ENCODE measurements around the gene RETSAT. TPM values are rescaled to one million over a fixed set of nuclear protein-coding genes. Genes with fewer than 3 reads are reported as not detected.

Gene RETSAT
- total and polyA plus RNA-seq, 2 of the 13 experiments (the other 11 are each of a cell fraction or from before 2014, with no cell fraction given), result 46.7 to 61.0 TPM

DNA sequence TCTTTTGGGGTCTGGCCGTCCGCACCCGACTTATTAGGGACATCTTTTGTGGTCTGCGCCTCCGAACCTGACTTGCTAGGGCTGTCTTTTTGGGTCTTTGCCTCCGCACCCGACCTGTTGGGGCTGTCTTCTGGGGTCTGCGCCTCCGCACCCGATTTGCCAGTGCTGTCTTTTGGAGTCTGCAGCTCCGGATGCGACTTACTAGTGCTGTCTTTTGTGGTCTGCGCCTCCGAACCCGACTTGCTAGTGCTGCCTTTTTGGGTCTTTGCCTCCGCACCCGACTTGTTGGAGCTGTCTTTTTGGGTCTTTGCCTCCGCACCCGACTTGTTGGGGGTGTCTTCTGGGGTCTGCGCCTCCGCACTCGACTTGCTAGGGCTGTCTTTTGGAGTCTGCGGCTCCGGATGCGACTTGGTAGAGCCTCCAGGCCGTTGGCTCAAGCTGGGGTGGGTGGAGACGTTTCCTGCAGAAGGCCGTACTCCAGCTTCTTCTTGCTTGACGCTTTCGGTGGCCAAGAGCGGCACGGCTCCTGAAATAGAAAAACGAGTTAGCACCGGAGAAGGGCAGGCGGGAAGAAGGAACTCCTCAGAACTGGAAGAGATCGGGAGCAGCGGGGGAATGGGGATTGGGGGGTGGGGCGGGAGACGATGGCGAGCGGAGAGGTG lies 27.0 kb downstream of the RETSAT start:
- ATAC-seq (peak; percentile 7; the same call in 2 of the 3 replicates), FAIRE-seq (no peak), DNase-seq (ENCODE audit: low spot score) (no peak)
- in situ Hi-C loops (cut with HindIII; ENCODE audit: extremely low pct_ligation_motif_present, low pct_unique_long_range_greater_than_20kb) (no loop called here), intact Hi-C loops (cut with micrococcal nuclease; ENCODE audit: unreplicated experiment) (loop anchor here (5.0 kb wide), 2 partner anchors 145 to 225 kb away; no protein-coding TSS in a partner anchor)
- TSS peak; percentile 63 for BruUV-seq (replicated peaks)
- Histone ChIP-seq H3K4me3 (replicated peaks in 1 of 3; ENCODE audit: insufficient read depth in 1 of 3, low read depth in 2 of 3, low read length in 3 of 3) (peak overlapping the region; percentile 80 to 90 (median 89)), H3K9ac (ENCODE audit: insufficient read depth, low read depth, low read length) (peak overlapping the region; percentile 96), H4K20me1 (ENCODE audit: insufficient read depth, low read length) (peaks cover 23% of the 10 kb centered on the region), H3K36me3 (replicated peaks in 1 of 2; ENCODE audit: control insufficient read depth in 1 of 2, insufficient read depth in 2 of 2, low read length in 2 of 2) (peaks cover 4 to 22% of the 10 kb centered on the region in 2 experiments), H3K4me2 (ENCODE audit: low read depth, low read length) (peak overlapping the region; percentile 98), H2AFZ (ENCODE audit: low read length) (no peak overlapping the region), H3K27ac (ENCODE audit: extremely low read length, insufficient read depth, low read length) (peak overlapping the region; percentile 95), H3K4me1 (ENCODE audit: insufficient read depth, low read length) (peaks cover 46% of the 10 kb centered on the region), H3K9me3 (ENCODE audit: low read length) (no peaks in the 10 kb centered on the region), H3K27me3 (ENCODE audit: control insufficient read depth in 1 of 2, insufficient read depth in 2 of 2, low read length in 2 of 2) (no peaks in the 10 kb centered on the region; a peak in 1 of 5 replicates), H3K79me2 (ENCODE audit: insufficient read depth, low read length) (peaks cover 61% of the 10 kb centered on the region)
- POLR2A ChIA-PET, result interaction anchor here (0.7 to 6.2 kb wide), 30 partner anchors 8 to 284 kb away, joined by 3 to 142 read pairs (median 6); partner anchors contain the start of genes C2orf68, ELMOD3, GGCX and MAT2A
- WGBS (ENCODE audit: low lambda C conversion rate), result under 1% methylated on average over 39 of the region's 41 CpGs
- CTCF ChIA-PET (ENCODE audit: low intra/inter-chr PET ratio, low total read pairs), result no interaction called here
- TF ChIP-seq, protein P1, sequence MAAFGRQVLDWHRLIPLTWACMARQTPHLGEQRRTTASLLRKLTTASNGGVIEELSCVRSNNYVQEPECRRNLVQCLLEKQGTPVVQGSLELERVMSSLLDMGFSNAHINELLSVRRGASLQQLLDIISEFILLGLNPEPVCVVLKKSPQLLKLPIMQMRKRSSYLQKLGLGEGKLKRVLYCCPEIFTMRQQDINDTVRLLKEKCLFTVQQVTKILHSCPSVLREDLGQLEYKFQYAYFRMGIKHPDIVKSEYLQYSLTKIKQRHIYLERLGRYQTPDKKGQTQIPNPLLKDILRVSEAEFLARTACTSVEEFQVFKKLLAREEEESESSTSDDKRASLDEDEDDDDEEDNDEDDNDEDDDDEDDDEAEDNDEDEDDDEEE (CRISPR knock-in tag; IDR thresholded peaks at IDR 0.05), result 0 out of 2 replicates have a peak, but pooled peaks have one; percentile 64
- TF ChIP-seq, protein P2, sequence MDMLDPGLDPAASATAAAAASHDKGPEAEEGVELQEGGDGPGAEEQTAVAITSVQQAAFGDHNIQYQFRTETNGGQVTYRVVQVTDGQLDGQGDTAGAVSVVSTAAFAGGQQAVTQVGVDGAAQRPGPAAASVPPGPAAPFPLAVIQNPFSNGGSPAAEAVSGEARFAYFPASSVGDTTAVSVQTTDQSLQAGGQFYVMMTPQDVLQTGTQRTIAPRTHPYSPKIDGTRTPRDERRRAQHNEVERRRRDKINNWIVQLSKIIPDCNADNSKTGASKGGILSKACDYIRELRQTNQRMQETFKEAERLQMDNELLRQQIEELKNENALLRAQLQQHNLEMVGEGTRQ (IDR thresholded peaks at IDR 0.05; ENCODE audit: low read depth, low read length), result no peak
- TF ChIP-seq, protein P2 (CRISPR knock-in tag; IDR thresholded peaks at IDR 0.05; ENCODE audit: borderline replicate concordance), result no peak
- TF ChIP-seq ZNF891 (CRISPR knock-in tag; IDR thresholded peaks at IDR 0.05) (peak; percentile 67; the same call in 1 of the 2 replicates), NAIF1 (CRISPR knock-in tag; IDR thresholded peaks at IDR 0.05; ENCODE audit: borderline replicate concordance) (no peak), KDM5A (IDR thresholded peaks at IDR 0.05; ENCODE audit: borderline replicate concordance, low read length) (peak; percentile 80), BRD4 (CRISPR knock-in tag; IDR thresholded peaks at IDR 0.05) (no peak), ZNF781 (CRISPR knock-in tag; IDR thresholded peaks at IDR 0.05; ENCODE audit: borderline replicate concordance, not compliant biosample characterization) (no peak), ZNF251 (CRISPR knock-in tag; IDR thresholded peaks at IDR 0.05) (no peak), FOXK2 (IDR thresholded peaks at IDR 0.05) (no peak), ZNF572 (CRISPR knock-in tag; IDR thresholded peaks at IDR 0.05) (0 out of 2 replicates have a peak, but pooled peaks have one; percentile 36), ADNP (CRISPR knock-in tag; IDR thresholded peaks at IDR 0.05) (no peak), ZSCAN30 (CRISPR knock-in tag; IDR thresholded peaks at IDR 0.05) (no peak), ZNF253 (CRISPR knock-in tag; IDR thresholded peaks at IDR 0.05; ENCODE audit: borderline replicate concordance) (0 out of 2 replicates have a peak, but pooled peaks have one; percentile 17), GTF3A (CRISPR knock-in tag; conservative IDR thresholded peaks at IDR 0.05) (no peak), ZNF549 (CRISPR knock-in tag; IDR thresholded peaks at IDR 0.05) (no peak), ZKSCAN8 (CRISPR knock-in tag; IDR thresholded peaks at IDR 0.05; ENCODE audit: borderline replicate concordance) (no peak)
- TF ChIP-seq, protein P3, sequence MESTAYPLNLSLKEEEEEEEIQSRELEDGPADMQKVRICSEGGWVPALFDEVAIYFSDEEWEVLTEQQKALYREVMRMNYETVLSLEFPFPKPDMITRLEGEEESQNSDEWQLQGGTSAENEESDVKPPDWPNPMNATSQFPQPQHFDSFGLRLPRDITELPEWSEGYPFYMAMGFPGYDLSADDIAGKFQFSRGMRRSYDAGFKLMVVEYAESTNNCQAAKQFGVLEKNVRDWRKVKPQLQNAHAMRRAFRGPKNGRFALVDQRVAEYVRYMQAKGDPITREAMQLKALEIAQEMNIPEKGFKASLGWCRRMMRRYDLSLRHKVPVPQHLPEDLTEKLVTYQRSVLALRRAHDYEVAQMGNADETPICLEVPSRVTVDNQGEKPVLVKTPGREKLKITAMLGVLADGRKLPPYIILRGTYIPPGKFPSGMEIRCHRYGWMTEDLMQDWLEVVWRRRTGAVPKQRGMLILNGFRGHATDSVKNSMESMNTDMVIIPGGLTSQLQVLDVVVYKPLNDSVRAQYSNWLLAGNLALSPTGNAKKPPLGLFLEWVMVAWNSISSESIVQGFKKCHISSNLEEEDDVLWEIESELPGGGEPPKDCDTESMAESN (CRISPR knock-in tag; conservative IDR thresholded peaks at IDR 0.05), result no peak

Measured in HepG2 (cell line).